Tibial nerve (tissue), 4 donors: ENCODE data around the gene IMPA2. TPM values are rescaled to one million over a fixed set of nuclear protein-coding genes. Genes with fewer than 3 reads are reported as not detected.

ENCODE experiments used
- DNase-seq, 2 donors: peaks; one replicate each; pipeline ENCODE4 v3.0.0-alpha.2; 2019; ENCODE audit warnings: low spot score in 2 of 2
- H3K27ac ChIP-seq, 4 donors: fragments of 200-600 bp; sonication (generic) in 3 of 4; one replicate each; pipeline ENCODE4 v1.5.1; 2017 to 2019; ENCODE audit warnings: mild to moderate bottlenecking in 1 of 4
- H3K27me3 ChIP-seq, 2 donors: fragments of 200-600 bp; sonication (generic) in 1 of 2; one replicate each; pipeline versions ENCODE4 v1.5.1 to v1.6.0; 2017 to 2019
- H3K36me3 ChIP-seq, 3 donors: fragments of 200-600 bp; sonication (generic); one replicate each; pipeline ENCODE4 v1.5.1; 2018 to 2019
- H3K4me1 ChIP-seq, 4 donors: fragments of 200-600 bp; sonication (generic) in 3 of 4; one replicate each; pipeline ENCODE4 v1.5.1; 2017 to 2019
- H3K4me3 ChIP-seq, 4 donors: fragments of 200-600 bp; sonication (generic) in 3 of 4; one replicate each; pipeline ENCODE4 v1.5.1; 2017 to 2019; ENCODE audit warnings: mild to moderate bottlenecking in 1 of 4, moderate library complexity in 1 of 4
- H3K9me3 ChIP-seq, 4 donors: fragments of 200-600 bp; sonication (generic) in 3 of 4; one replicate each; pipeline ENCODE4 v1.5.1; 2017 to 2019
- CTCF ChIP-seq, 5 experiments: fragments of 200-600 bp in 3 of 5; fragments of 450-650 bp in 2 of 5; sonication (generic) in 3 of 5; IDR thresholded peaks; one replicate each; pipeline ENCODE4 v1.5.1; 2016 to 2019; ENCODE audit warnings: antibody characterized with exemption in 5 of 5, mild to moderate bottlenecking in 3 of 5, moderate library complexity in 2 of 5
- EP300 ChIP-seq, 2 donors: sonication (generic); formaldehyde crosslinking; IDR thresholded peaks; one replicate each; pipeline ENCODE4 v1.6.1; 2017; ENCODE audit warnings: antibody characterized with exemption in 2 of 2, mild to moderate bottlenecking in 1 of 2
- POLR2A ChIP-seq, 2 donors: fragments of 450-650 bp; IDR thresholded peaks; one replicate each; pipeline ENCODE4 v1.6.1; 2017; ENCODE audit warnings: antibody characterized with exemption in 2 of 2, mild to moderate bottlenecking in 2 of 2, moderate library complexity in 2 of 2
- WGBS, 2 donors: methylation state at CpG; one replicate each; pipeline ENCODE4 v1.1.5; 2018; 5-methylcytosine and 5-hydroxymethylcytosine counted together
- total RNA-seq, 4 donors: library from RNA; depleted of rRNA; stranded (reverse); fragments of >200 nt; gene quantifications; one replicate each; pipeline ENCODE4 v1.1.0, GENCODE V29; 2016

The IMPA2 gene
- total RNA-seq, 4 donors from 2014 or later, result 12.7 to 62.4 (median 36.2) TPM

DNA sequence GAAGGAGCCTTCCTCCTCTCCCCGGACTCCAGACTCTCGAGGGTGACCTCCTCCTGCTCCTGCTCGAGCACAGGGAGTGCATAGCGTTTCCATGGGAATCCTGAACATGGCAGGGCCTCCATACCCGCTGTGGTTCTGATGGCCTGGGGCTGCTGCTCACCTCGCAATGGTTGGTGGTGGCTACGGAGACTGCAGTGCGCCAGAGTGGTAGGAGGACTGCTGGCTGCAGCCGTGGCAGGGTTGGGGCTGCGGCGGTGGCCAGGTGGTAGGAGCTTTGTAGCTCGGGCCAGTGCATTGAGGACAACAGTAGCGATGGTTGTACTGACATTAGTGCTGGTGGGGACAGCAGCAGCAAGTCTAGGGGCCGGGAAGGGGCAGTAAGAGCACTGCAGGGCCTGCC, 80.4 kb downstream of the IMPA2 start:
- WGBS, 2 donors, result 84 to 86% methylated on average over 14 of the region's 14 CpGs
- Histone ChIP-seq H3K4me1 (no peaks in the 10 kb centered on the region), H3K27me3 (no peaks in the 10 kb centered on the region)

DNA sequence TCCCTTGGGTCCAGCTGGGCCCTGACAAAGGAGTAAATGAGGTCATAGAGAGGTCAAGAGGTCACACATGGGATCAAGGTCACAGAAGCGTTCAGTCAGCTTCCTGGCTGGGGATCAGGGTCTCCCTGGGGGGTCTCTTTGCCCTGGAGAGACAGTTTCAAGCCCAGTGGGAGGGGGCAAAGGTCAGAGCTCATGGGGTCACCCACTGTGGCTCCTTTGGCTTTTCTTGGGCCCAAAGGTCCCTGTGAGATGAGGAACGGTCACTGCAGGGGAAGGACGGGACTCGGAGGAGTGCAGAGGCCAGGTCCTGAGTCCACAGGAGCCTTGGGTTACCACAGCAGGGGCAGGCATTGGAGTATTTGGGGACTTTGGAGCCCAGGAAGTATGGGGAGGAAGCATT, 81.7 kb downstream of the IMPA2 start:
- Histone ChIP-seq H3K36me3 (no peaks in the 10 kb centered on the region), H3K27ac (no peak overlapping the region), H3K9me3 (no peaks in the 10 kb centered on the region), H3K27me3 (no peaks in the 10 kb centered on the region), H3K4me1 (no peaks in the 10 kb centered on the region), H3K4me3 (no peak overlapping the region)
- DNase-seq, result no peak
- WGBS, 2 donors, result 52 to 60% methylated on average over 4 of the region's 4 CpGs
- TF ChIP-seq POLR2A (IDR thresholded peaks at IDR 0.05) (no peak), CTCF (IDR thresholded peaks at IDR 0.05) (no peak), EP300 (IDR thresholded peaks at IDR 0.05) (no peak)

More for the DNA sequence above, 80.4 kb downstream of the IMPA2 start:
- no peak overlapping the region for H3K27ac ChIP-seq
- H3K36me3 ChIP-seq, result no peaks in the 10 kb centered on the region
- no peak overlapping the region for H3K4me3 ChIP-seq
- DNase-seq, result no peak
- no peaks in the 10 kb centered on the region for H3K9me3 ChIP-seq
- TF ChIP-seq POLR2A (IDR thresholded peaks at IDR 0.05), result no peak
- no peak for TF ChIP-seq EP300 (IDR thresholded peaks at IDR 0.05)
- TF ChIP-seq CTCF (IDR thresholded peaks at IDR 0.05), result no peak

DNA sequence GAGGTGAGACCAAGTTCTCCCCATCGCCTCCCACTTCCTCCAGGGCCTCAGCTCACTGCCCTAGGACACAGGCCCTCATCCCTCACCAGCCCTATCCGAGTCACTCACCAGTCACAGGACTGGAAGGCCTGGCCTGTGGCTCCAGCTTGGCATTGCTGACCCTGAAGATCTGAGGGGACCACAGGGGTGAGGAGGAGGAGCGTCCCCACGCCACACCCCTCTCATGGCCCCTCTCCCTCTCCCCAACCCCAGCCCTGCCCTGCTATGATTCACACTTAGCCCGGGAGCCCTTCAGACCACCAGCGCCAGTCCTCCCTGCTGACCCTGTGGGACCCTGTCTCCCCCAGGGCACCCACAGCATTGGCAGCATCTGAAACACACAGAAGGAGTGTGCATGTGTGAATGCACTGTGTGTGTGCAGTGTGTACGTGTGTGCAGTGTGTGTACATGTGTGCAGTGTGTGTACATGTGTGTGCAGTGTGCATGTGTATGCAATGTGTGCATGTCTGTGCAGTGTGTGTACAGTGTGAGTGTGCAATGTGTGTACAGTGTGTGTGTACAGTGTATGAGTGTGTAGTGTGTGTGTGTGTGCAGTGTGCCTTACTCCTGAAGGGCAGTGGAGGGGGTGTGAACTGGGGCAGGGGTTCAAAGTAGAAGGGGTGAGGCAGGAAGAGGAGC, 82.9 kb downstream of the IMPA2 start:
- H3K27ac ChIP-seq, result no peak overlapping the region
- H3K4me1 ChIP-seq, result no peaks in the 10 kb centered on the region
- H3K27me3 ChIP-seq, result no peaks in the 10 kb centered on the region
- WGBS, 2 donors, result 82 to 87% methylated on average over 7 of the region's 7 CpGs
- H3K36me3 ChIP-seq, result no peaks in the 10 kb centered on the region
- TF ChIP-seq POLR2A (IDR thresholded peaks at IDR 0.05) (no peak), EP300 (IDR thresholded peaks at IDR 0.05) (no peak), CTCF (IDR thresholded peaks at IDR 0.05) (no peak)
- no peak overlapping the region for H3K4me3 ChIP-seq
- H3K9me3 ChIP-seq, result no peaks in the 10 kb centered on the region
- DNase-seq, result no peak

- TF ChIP-seq CTCF (IDR thresholded peaks at IDR 0.05) (no peak), POLR2A (IDR thresholded peaks at IDR 0.05) (no peak), EP300 (IDR thresholded peaks at IDR 0.05) (no peak)
- H3K36me3 ChIP-seq, result no peaks in the 10 kb centered on the region
- H3K27ac ChIP-seq, result no peak overlapping the region
- no peak for DNase-seq
- 64 to 70% methylated on average over 5 of the region's 5 CpGs for WGBS, 2 donors
- no peaks in the 10 kb centered on the region for H3K27me3 ChIP-seq
- no peaks in the 10 kb centered on the region for H3K4me1 ChIP-seq
- H3K4me3 ChIP-seq, result no peak overlapping the region
- H3K9me3 ChIP-seq, result no peaks in the 10 kb centered on the region
Measured at GRCh38 chr18:12065397-12065796, 84.1 kb downstream of the IMPA2 start.

- Histone ChIP-seq H3K36me3 (no peaks in the 10 kb centered on the region), H3K9me3 (no peaks in the 10 kb centered on the region), H3K4me3 (no peak overlapping the region), H3K27ac (no peak overlapping the region), H3K4me1 (no peaks in the 10 kb centered on the region), H3K27me3 (no peaks in the 10 kb centered on the region)
- WGBS, 2 donors, result 95 to 96% methylated on average over 36 to 40 of the region's 47 CpGs
- TF ChIP-seq POLR2A (IDR thresholded peaks at IDR 0.05), result no peak
- TF ChIP-seq EP300 (IDR thresholded peaks at IDR 0.05), result no peak
- no peak for TF ChIP-seq CTCF (IDR thresholded peaks at IDR 0.05)
- no peak for DNase-seq
Measured at GRCh38 chr18:12066910-12067511, 85.7 kb downstream of the IMPA2 start.
